KMS-11 (cell line): ENCODE results near the gene KIAA0753.
"Not testable (repeated sequence)": the region's sequence is repeated elsewhere in the genome, so short reads cannot be mapped to it uniquely, and the experiment has no call there.

Experiments
- H2AFZ ChIP-seq: fragments of 200-600 bp; sonication (generic); 2 replicates; pipeline ENCODE4 v1.6.1; 2016; ENCODE audit warnings: antibody characterized with exemption, mixed run types, low read depth
- H3K27ac ChIP-seq: fragments of 200-600 bp; sonication (generic); 2 replicates; pipeline ENCODE4 v1.6.1; 2016; ENCODE audit warnings: mild to moderate bottlenecking, mixed run types
- H3K27me3 ChIP-seq: fragments of 200-600 bp; sonication (generic); 2 replicates; pipeline ENCODE4 v1.6.1; 2017; ENCODE audit warnings: mild to moderate bottlenecking, low read depth, mixed run types, moderate library complexity; ENCODE audit not compliant: insufficient read depth
- H3K36me3 ChIP-seq: fragments of 200-600 bp; sonication (generic); 2 replicates; pipeline ENCODE4 v1.6.1; 2017; ENCODE audit warnings: mild to moderate bottlenecking, mixed run types; ENCODE audit not compliant: insufficient read depth
- H3K4me1 ChIP-seq: fragments of 200-600 bp; sonication (generic); 2 replicates; pipeline ENCODE4 v1.6.1; 2016; ENCODE audit warnings: mild to moderate bottlenecking, low read depth, mixed run types; ENCODE audit not compliant: poor library complexity, severe bottlenecking
- H3K4me2 ChIP-seq: fragments of 200-600 bp; sonication (generic); 2 replicates; pipeline ENCODE4 v1.7.0; 2016; ENCODE audit warnings: mild to moderate bottlenecking, mixed run types
- H3K4me3 ChIP-seq: fragments of 200-600 bp; sonication (generic); IDR thresholded peaks from 2 replicates; pipeline ENCODE4 v1.6.1; 2017; ENCODE audit warnings: low read depth, low read length, mixed read lengths; ENCODE audit not compliant: insufficient read depth
- H3K79me2 ChIP-seq: fragments of 200-600 bp; sonication (generic); 2 replicates; pipeline ENCODE4 v1.6.1; 2016; ENCODE audit warnings: low read depth, mixed run types; ENCODE audit not compliant: insufficient read depth
- H3K9ac ChIP-seq: fragments of 200-600 bp; sonication (generic); 2 replicates; pipeline ENCODE4 v1.6.1; 2016; ENCODE audit warnings: mild to moderate bottlenecking, mixed run types
- H4K20me1 ChIP-seq: fragments of 200-600 bp; sonication (generic); 2 replicates; pipeline ENCODE4 v1.6.1; 2016; ENCODE audit warnings: mild to moderate bottlenecking, mixed run types; ENCODE audit not compliant: insufficient read depth
- CTCF ChIP-seq: fragments of 200-600 bp; sonication (generic); conservative IDR thresholded peaks from 2 replicates; pipeline ENCODE4 v1.6.1; 2017; ENCODE audit warnings: low read depth, mild to moderate bottlenecking, antibody characterized with exemption, low read length, moderate library complexity, mixed read lengths

The KIAA0753 gene

DNA sequence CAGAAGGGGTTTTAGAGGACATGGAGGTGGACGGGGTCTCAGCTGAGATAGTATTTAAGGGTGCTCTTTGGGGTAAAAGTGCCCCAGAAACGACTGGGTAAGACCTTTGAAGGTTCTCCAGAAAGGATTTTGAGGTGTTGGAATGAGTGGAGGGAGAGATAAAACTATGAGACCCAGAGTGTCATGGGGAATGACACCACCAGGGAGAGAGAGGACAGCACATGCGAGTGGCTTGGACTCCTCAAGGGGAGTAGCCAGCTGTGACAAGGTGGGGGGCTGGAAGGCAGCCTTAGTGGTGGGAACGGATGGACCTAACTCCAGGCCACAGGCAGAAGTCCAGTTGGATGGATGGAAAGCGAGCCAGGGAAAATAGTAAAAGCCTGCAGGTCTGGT lies 64.9 kb downstream of the KIAA0753 start:
- H3K9ac ChIP-seq: no peak overlapping the region
- H3K27me3 ChIP-seq: no peaks in the 10 kb centered on the region
- no peaks in the 10 kb centered on the region for H3K36me3 ChIP-seq
- H3K27ac ChIP-seq: no peak overlapping the region
- H3K4me3 ChIP-seq: no peak overlapping the region
- no peaks in the 10 kb centered on the region for H4K20me1 ChIP-seq
- H3K79me2 ChIP-seq: no peaks in the 10 kb centered on the region
- H3K4me1 ChIP-seq: no peaks in the 10 kb centered on the region
- no peak for TF ChIP-seq CTCF
- no peak overlapping the region for H3K4me2 ChIP-seq
- H2AFZ ChIP-seq: no peak overlapping the region

- Histone ChIP-seq H3K4me2 (no peak overlapping the region), H3K79me2 (no peaks in the 10 kb centered on the region), H3K27ac (no peak overlapping the region), H3K36me3 (no peaks in the 10 kb centered on the region), H4K20me1 (no peaks in the 10 kb centered on the region), H3K4me3 (no peak overlapping the region), H3K4me1 (no peaks in the 10 kb centered on the region), H3K27me3 (no peaks in the 10 kb centered on the region), H3K9ac (no peak overlapping the region), H2AFZ (no peak overlapping the region)
- TF ChIP-seq CTCF: no peak
Observed at GRCh38 chr17:6574687-6575595, 65.6 kb downstream of the KIAA0753 start.

DNA sequence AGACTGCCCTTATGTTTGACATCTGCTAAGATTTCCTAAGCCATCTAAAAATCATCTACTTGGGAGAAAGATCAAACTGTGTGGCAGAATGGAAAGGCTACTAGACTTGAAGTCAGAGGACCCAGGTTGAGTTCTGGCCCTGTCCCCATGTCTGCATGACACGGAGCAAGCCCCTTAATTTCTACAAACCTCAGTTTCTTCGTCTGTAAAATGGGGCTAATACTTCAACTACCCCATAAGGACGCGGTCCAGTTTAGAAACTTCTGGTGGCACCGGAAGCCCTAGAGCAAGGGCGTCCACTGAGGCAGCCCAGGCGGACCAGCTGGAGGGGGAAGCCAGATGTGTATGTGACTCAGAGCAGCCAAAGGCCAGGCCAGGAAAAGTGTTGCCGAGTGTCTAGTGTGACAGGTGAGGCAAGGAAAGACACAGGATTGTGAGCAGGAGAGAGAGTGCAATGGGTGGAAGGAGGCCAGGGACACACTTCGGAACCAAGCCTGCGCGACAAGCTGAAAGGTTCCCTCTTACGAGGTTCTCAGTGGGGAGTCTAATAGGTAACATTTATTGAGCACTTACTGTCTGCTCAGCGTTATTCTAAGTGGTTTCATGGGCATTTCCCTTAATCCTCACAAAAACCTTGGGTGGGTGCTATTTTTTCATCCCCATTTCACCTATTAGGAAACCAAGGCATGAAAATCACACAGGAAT lies 66.4 kb downstream of the KIAA0753 start:
- Histone ChIP-seq H3K79me2 (no peaks in the 10 kb centered on the region), H3K9ac (no peak overlapping the region), H3K4me3 (no peak overlapping the region), H4K20me1 (no peaks in the 10 kb centered on the region), H3K27ac (no peak overlapping the region), H3K27me3 (no peaks in the 10 kb centered on the region), H3K4me2 (no peak overlapping the region), H3K4me1 (no peaks in the 10 kb centered on the region), H3K36me3 (no peaks in the 10 kb centered on the region), H2AFZ (no peak overlapping the region)
- TF ChIP-seq CTCF: no peak

GRCh38 chr17:6573495-6573894 lies 67.0 kb downstream of the KIAA0753 start:
- H3K27me3 ChIP-seq: not testable (repeated sequence)

DNA sequence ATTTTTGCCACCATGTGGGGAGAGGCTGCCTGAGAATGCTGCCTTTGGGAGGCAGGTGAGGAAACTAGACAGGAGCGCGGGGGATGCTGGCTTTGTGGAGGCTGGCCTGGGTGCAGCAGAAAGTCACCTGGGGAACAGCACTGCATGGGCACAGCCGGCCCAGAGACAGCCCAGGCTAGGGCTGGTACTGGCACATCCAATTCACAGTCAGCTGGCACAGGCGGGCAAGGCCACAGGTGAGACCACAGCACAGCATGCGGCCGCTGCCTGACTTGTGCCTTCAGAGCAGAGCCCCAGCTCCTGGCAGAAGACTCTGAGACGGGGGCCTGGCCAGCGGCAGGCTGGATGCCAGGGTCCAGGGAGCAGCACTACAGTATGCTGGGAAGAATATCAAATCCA lies 67.5 kb downstream of the KIAA0753 start:
- no peak overlapping the region for H2AFZ ChIP-seq
- no peak overlapping the region for H3K4me2 ChIP-seq
- H4K20me1 ChIP-seq: no peaks in the 10 kb centered on the region
- no peak overlapping the region for H3K9ac ChIP-seq
- H3K79me2 ChIP-seq: no peaks in the 10 kb centered on the region
- TF ChIP-seq CTCF: no peak
- no peak overlapping the region for H3K4me3 ChIP-seq
- no peak overlapping the region for H3K27ac ChIP-seq
- no peaks in the 10 kb centered on the region for H3K36me3 ChIP-seq
- no peaks in the 10 kb centered on the region for H3K4me1 ChIP-seq
- H3K27me3 ChIP-seq: no peaks in the 10 kb centered on the region

More at GRCh38 chr17:6573495-6573894, 67.0 kb downstream of the KIAA0753 start:
- not testable (repeated sequence) for H3K4me3 ChIP-seq, H3K36me3 ChIP-seq, H3K27ac ChIP-seq, H3K9ac ChIP-seq, H2AFZ ChIP-seq, H3K4me1 ChIP-seq, H3K79me2 ChIP-seq, H4K20me1 ChIP-seq, H3K4me2 ChIP-seq
